Measurements from ENCODE around the gene TBC1D3H. TPM values are rescaled to one million over a fixed set of nuclear protein-coding genes. Genes with fewer than 3 reads are reported as not detected.
A peak's percentile ranks its signal among the peaks of the same experiment; 100 is the strongest.
"Not testable (repeated sequence)": the region's sequence is repeated elsewhere in the genome, so short reads cannot be mapped to it uniquely, and the experiment has no call there.

TBC1D3H gene
- total RNA-seq (under 1 TPM in 1 of 5 donors, not detected in 4; 0.66 TPM), total RNA-seq (0 to 0.05 (median 0) reads per million in 29 experiments)
- not detected for total RNA-seq (2013)

DNA sequence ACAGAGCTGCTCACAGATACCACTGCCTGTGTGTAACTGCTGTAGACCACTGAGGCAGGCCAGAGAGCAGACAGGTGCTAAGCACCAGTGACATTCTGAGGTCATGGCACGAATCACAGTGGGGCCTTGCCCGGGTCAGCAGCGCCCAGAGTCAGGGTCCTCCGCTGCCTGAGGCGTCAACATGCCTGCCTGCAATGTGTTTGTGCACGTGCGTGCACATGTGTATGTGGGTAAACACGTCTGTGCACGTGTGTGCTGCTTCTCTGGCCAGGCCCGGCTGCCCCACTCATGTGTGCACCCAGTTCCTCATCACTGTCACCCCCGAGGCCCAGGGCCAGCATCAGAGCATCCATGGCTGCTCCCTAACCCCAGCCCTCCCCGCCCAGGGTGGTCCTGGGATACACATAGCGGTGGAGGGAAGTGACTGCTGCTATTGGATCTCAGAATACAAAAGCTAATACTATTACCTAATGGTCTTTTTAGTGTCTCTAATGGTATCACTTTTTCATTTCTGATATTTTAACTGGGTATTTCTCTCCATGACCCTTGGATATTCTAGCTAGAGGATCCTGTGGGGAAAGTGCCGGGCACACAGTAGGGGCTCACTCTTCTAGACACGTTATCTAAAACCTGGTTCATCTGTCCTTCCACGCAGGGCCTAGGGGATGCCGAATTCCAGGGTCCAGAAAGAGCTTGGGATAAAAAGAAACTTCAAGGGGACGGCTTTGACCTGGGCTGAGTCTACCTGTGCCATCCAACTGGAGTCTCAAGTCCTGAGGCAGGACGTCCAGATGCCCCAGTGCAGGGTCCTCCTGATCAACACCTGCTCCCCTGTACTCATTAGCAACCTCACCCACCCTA lies at the start of gene TBC1D3H:
TSS of gene TBC1D3H (minus strand) at position 51 of the 861 bp plus-strand sequence. CDS start 1,540 bp downstream, outside the sequence.
- H3K4me3 ChIP-seq (ENCODE audit: control insufficient read depth in 1 of 2, extremely low read depth in 1 of 2, low read length in 1 of 2); CTCF ChIA-PET; H3K36me3 Mint-ChIP-seq; H3K27ac ChIP-seq (ENCODE audit: low read length); H3K4me1 Mint-ChIP-seq; H3K9me3 ChIP-seq; H3K27me3 ChIP-seq (replicated peaks in 1 of 2; ENCODE audit: control insufficient read depth in 2 of 2, extremely low read depth in 1 of 2, insufficient read depth in 2 of 2, low read length in 1 of 2); H3K4me1 ChIP-seq (ENCODE audit: control insufficient read depth in 1 of 2, extremely low read depth in 1 of 2, insufficient read depth in 2 of 2, low read length in 2 of 2); H3K36me3 ChIP-seq (ENCODE audit: control insufficient read depth in 2 of 2, extremely low read depth in 1 of 2, insufficient read depth in 1 of 2, low read length in 1 of 2); H3K4me3 Mint-ChIP-seq; H3K27me3 Mint-ChIP-seq; H3K27ac Mint-ChIP-seq; H3K9me3 Mint-ChIP-seq; POLR2A ChIA-PET; ATAC-seq (replicated peaks in 1 of 4): not testable (repeated sequence)
- DNase-seq = peak in 4 of 35 experiments; percentile 0 to 9 (median 2)
- WGBS (ENCODE audit: insufficient coverage) = no CpG with 5 or more reads among the region's 19 CpGs

DNA sequence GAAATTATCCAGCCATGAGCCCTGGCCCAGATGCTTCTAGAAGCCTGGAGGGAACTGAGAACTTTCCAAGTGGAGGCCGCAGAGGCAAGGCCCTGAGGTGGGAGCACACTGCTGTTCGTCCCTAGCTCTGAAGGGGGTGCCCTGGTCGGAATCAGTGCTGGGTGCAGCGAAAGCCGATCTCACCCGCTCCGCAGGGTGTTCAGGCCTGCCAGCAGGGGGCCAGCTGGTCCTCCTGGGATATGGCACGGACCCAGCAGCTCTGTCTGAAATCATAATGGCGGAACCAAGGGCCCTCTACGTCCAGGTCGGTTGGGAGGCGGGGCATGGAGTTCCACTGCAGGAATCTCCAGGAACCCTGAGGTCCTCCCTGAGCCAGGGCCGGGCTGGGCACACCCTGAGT lies 40.7 kb upstream of the TBC1D3H start:
- H3K27ac Mint-ChIP-seq; H3K36me3 Mint-ChIP-seq; ATAC-seq (replicated peaks in 1 of 4); H3K27me3 Mint-ChIP-seq; DNase-seq; H3K4me1 ChIP-seq (ENCODE audit: control insufficient read depth in 1 of 2, extremely low read depth in 1 of 2, insufficient read depth in 2 of 2, low read length in 2 of 2); H3K9me3 ChIP-seq; H3K4me1 Mint-ChIP-seq; CTCF ChIA-PET; H3K9me3 Mint-ChIP-seq; H3K36me3 ChIP-seq (ENCODE audit: control insufficient read depth in 2 of 2, extremely low read depth in 1 of 2, insufficient read depth in 1 of 2, low read length in 1 of 2); H3K27ac ChIP-seq (ENCODE audit: low read length); H3K27me3 ChIP-seq (replicated peaks in 1 of 2; ENCODE audit: control insufficient read depth in 2 of 2, extremely low read depth in 1 of 2, insufficient read depth in 2 of 2, low read length in 1 of 2); H3K4me3 ChIP-seq (ENCODE audit: control insufficient read depth in 1 of 2, extremely low read depth in 1 of 2, low read length in 1 of 2); H3K4me3 Mint-ChIP-seq; POLR2A ChIA-PET: not testable (repeated sequence)
- WGBS (ENCODE audit: insufficient coverage) = no CpG with 5 or more reads among the region's 13 CpGs

DNA sequence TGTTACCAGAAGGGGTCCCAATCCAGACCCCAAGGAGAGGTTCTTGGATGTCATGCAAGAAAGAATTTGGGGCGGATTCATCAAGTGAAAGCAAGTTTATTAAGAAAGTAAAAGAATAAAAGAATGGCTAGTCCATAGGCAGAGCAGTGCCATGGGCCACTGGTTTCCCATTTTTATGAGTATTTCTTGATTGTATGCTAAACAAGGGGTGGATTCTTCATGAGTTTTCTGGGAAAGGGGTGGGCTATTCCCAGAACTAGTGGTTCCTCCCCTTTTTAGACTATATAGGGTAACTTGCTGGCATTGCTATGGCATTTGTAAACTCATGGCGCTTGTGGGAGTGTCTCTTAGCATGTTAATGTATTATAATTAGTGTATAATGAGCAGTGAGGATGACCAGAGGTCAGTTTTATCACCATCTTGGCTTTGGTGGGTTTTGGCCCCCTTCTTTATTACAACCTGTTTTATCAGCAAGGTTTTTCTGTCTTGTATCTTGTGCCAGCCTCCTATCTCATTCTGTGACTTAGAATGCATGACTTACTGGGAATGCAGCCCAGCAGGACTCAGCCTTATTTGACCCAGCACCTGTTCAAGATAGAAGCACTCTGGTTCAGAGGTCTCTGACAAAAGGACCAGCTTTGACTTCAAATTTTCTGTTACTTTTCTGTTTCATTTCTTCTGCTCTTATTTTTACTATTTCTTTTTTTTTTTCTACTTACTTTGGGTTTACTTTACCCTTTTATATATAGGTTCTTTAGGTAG lies 27.1 kb upstream of the TBC1D3H start:
- WGBS (ENCODE audit: insufficient coverage) = no CpG with 5 or more reads among the region's 2 CpGs
- DNase-seq; H3K9me3 ChIP-seq; H3K27ac Mint-ChIP-seq; H3K4me3 Mint-ChIP-seq; H3K4me3 ChIP-seq (ENCODE audit: control insufficient read depth in 1 of 2, extremely low read depth in 1 of 2, low read length in 1 of 2); ATAC-seq (replicated peaks in 1 of 4); CTCF ChIA-PET; H3K9me3 Mint-ChIP-seq; H3K4me1 Mint-ChIP-seq; H3K27me3 Mint-ChIP-seq; H3K27ac ChIP-seq (ENCODE audit: low read length); H3K27me3 ChIP-seq (replicated peaks in 1 of 2; ENCODE audit: control insufficient read depth in 2 of 2, extremely low read depth in 1 of 2, insufficient read depth in 2 of 2, low read length in 1 of 2); H3K36me3 Mint-ChIP-seq; POLR2A ChIA-PET; H3K36me3 ChIP-seq (ENCODE audit: control insufficient read depth in 2 of 2, extremely low read depth in 1 of 2, insufficient read depth in 1 of 2, low read length in 1 of 2); H3K4me1 ChIP-seq (ENCODE audit: control insufficient read depth in 1 of 2, extremely low read depth in 1 of 2, insufficient read depth in 2 of 2, low read length in 2 of 2): not testable (repeated sequence)

DNA sequence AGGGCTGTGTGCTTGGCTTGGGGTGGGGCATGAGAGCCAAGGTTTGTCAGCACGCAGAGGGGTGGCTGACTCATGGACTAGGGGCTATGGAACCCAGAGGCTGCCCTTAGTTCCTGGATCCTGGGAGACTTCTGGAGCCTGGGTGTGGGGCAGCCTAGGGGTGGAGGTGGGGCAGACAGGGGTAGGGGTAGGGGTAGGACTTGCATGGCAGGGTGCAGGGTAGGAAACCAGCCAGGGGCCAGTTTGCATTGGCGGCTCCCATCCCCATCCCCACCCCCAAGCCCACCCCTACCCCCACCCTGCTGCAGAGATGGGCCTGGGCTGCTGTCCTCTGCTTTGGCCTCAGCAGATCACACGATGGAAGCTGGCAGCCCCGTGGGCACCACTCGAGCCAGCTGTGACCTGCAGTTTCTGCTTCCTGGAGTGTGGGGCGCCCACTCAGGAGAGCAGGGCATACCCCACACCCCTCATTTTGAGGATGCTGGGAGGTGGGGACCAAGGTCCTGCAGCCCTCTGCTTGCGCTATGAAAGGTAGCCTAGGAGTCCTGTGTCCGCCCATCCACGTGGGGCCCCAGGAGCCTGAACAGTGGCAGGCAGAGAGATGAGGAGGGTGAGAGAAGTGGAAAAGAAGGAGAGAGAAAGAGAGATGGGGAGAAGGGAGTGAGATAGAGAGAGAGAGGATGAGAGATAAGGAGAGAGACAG lies 2.9 kb upstream of the TBC1D3H start:
- H3K27ac Mint-ChIP-seq; H3K4me3 Mint-ChIP-seq; H3K27me3 ChIP-seq (replicated peaks in 1 of 2; ENCODE audit: control insufficient read depth in 2 of 2, extremely low read depth in 1 of 2, insufficient read depth in 2 of 2, low read length in 1 of 2); H3K9me3 ChIP-seq; H3K4me1 Mint-ChIP-seq; H3K36me3 ChIP-seq (ENCODE audit: control insufficient read depth in 2 of 2, extremely low read depth in 1 of 2, insufficient read depth in 1 of 2, low read length in 1 of 2); H3K36me3 Mint-ChIP-seq; H3K27me3 Mint-ChIP-seq; DNase-seq; CTCF ChIA-PET; H3K4me1 ChIP-seq (ENCODE audit: control insufficient read depth in 1 of 2, extremely low read depth in 1 of 2, insufficient read depth in 2 of 2, low read length in 2 of 2); H3K9me3 Mint-ChIP-seq; POLR2A ChIA-PET; H3K27ac ChIP-seq (ENCODE audit: low read length); H3K4me3 ChIP-seq (ENCODE audit: control insufficient read depth in 1 of 2, extremely low read depth in 1 of 2, low read length in 1 of 2): not testable (repeated sequence)
- no CpG with 5 or more reads among the region's 9 CpGs for WGBS (ENCODE audit: insufficient coverage)
- ATAC-seq (replicated peaks in 1 of 4) = peak in 1 of 4 experiments; percentile 17

DNA sequence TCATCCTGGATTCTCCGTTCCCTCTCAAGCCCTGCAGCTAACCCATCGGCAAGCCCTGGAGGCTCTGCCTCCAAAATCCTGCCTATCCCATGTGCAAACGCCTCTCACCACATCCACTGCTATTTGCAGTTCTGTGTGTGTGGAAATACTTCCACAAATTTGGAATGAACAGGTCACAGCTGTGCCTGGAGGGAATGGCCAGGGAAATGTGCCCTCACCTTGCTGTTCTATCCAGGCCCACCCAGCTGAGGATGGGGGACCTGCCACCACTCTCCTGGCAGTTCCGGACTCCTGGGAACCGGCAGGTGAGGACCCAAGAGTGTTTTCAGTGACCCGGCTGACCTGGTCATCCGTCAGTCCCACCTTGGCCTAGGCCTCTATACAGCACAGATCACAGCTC lies 12.3 kb downstream of the TBC1D3H start:
- H3K4me1 Mint-ChIP-seq; H3K36me3 Mint-ChIP-seq; H3K27ac Mint-ChIP-seq; H3K27ac ChIP-seq (ENCODE audit: low read length); H3K36me3 ChIP-seq (ENCODE audit: control insufficient read depth in 2 of 2, extremely low read depth in 1 of 2, insufficient read depth in 1 of 2, low read length in 1 of 2); H3K27me3 Mint-ChIP-seq; DNase-seq; H3K4me3 ChIP-seq (ENCODE audit: control insufficient read depth in 1 of 2, extremely low read depth in 1 of 2, low read length in 1 of 2); H3K4me3 Mint-ChIP-seq; ATAC-seq (replicated peaks in 1 of 4); H3K9me3 ChIP-seq; H3K27me3 ChIP-seq (replicated peaks in 1 of 2; ENCODE audit: control insufficient read depth in 2 of 2, extremely low read depth in 1 of 2, insufficient read depth in 2 of 2, low read length in 1 of 2); H3K9me3 Mint-ChIP-seq; POLR2A ChIA-PET; CTCF ChIA-PET; H3K4me1 ChIP-seq (ENCODE audit: control insufficient read depth in 1 of 2, extremely low read depth in 1 of 2, insufficient read depth in 2 of 2, low read length in 2 of 2): not testable (repeated sequence)
- WGBS (ENCODE audit: insufficient coverage) = no CpG with 5 or more reads among the region's 7 CpGs

DNA sequence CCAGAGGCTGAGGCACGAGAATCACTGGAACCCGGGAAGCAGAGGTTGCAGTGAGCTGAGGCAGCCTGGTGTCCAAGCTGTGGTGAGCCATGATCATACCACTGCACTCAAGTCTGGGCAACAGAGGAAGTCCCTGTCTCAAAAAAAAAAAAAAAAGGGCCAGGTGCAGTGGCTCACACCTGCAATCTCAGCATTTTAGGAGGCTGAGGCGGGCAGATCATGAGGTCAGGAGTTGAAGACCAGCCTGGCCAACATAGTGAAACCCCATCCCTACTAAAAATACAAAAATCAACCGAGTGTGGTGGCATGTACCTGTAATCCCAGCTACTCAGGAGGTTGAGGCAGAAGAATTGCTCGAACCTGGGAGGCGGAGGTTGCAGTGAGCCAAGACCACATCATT lies 25.7 kb downstream of the TBC1D3H start:
- H3K4me3 Mint-ChIP-seq = not testable (repeated sequence)

More for the DNA sequence above, 25.7 kb downstream of the TBC1D3H start:
- H3K27ac ChIP-seq (ENCODE audit: low read length); DNase-seq; CTCF ChIA-PET; H3K9me3 ChIP-seq; H3K27me3 Mint-ChIP-seq; H3K4me3 ChIP-seq (ENCODE audit: control insufficient read depth in 1 of 2, extremely low read depth in 1 of 2, low read length in 1 of 2); POLR2A ChIA-PET; H3K4me1 Mint-ChIP-seq; H3K9me3 Mint-ChIP-seq; H3K36me3 Mint-ChIP-seq; H3K4me1 ChIP-seq (ENCODE audit: control insufficient read depth in 1 of 2, extremely low read depth in 1 of 2, insufficient read depth in 2 of 2, low read length in 2 of 2); ATAC-seq (replicated peaks in 1 of 4); H3K27ac Mint-ChIP-seq; H3K36me3 ChIP-seq (ENCODE audit: control insufficient read depth in 2 of 2, extremely low read depth in 1 of 2, insufficient read depth in 1 of 2, low read length in 1 of 2); H3K27me3 ChIP-seq (replicated peaks in 1 of 2; ENCODE audit: control insufficient read depth in 2 of 2, extremely low read depth in 1 of 2, insufficient read depth in 2 of 2, low read length in 1 of 2): not testable (repeated sequence)
- WGBS (ENCODE audit: insufficient coverage) = no CpG with 5 or more reads among the region's 6 CpGs

Data from T-cell (primary cell).